Activated naive CD8-positive, alpha-beta T cell treated with anti-CD3 and anti-CD28 coated beads, Interleukin-2, amount 10 ng/mL, durations not matched to agents 7 days and 5 days (primary cell): ENCODE data around the gene FCRLB. TPM values are rescaled to one million over a fixed set of nuclear protein-coding genes. Genes with fewer than 3 reads are reported as not detected.
"Not testable (repeated sequence)": the region's sequence is repeated elsewhere in the genome, so short reads cannot be mapped to it uniquely, and the experiment has no call there.

ENCODE experiments used
- ATAC-seq: fragments of 150-1000 bp; cut with Tn5 transposase; one replicate; pipeline ENCODE4 v1.10.0; 2021; ENCODE audit warnings: low read depth, moderate library complexity
- POLR2A ChIA-PET: fragments of 350-600 bp; sonication (Branson Sonifier 250); formaldehyde crosslinking; loops from one replicate; lab custom pipeline; 2021; ENCODE audit warnings: antibody characterized with exemption; lab: Charles Lee
- DNase-seq: peaks from one replicate; pipeline ENCODE4 v3.0.0; 2021
- H3K27ac Mint-ChIP-seq: one replicate; pipeline ENCODE4 v1.8.0; 2022; ENCODE audit warnings: mild to moderate bottlenecking, mixed read lengths
- H3K27me3 Mint-ChIP-seq: one replicate; pipeline ENCODE4 v1.8.0; 2022; ENCODE audit warnings: mild to moderate bottlenecking, moderate library complexity, mixed read lengths
- H3K36me3 Mint-ChIP-seq: one replicate; pipeline ENCODE4 v1.8.0; 2021; ENCODE audit warnings: mild to moderate bottlenecking, mixed read lengths
- H3K4me1 Mint-ChIP-seq: one replicate; pipeline ENCODE4 v1.8.0; 2021; ENCODE audit warnings: mixed read lengths
- H3K4me3 Mint-ChIP-seq: one replicate; pipeline ENCODE4 v1.8.0; 2022; ENCODE audit warnings: mild to moderate bottlenecking, moderate library complexity, mixed read lengths
- H3K9me3 Mint-ChIP-seq: one replicate; pipeline ENCODE4 v1.8.0; 2021; ENCODE audit warnings: mixed read lengths
- total RNA-seq, 2 experiments: library from RNA; stranded (reverse); gene quantifications; one replicate each; pipeline ENCODE4 v1.2.3, GENCODE V29; 2021

The FCRLB gene
- under 1 TPM; 0.74 to 0.97 TPM for total RNA-seq

- H3K4me1 Mint-ChIP-seq: peaks cover 31% of the 10 kb centered on the region
- H3K27me3 Mint-ChIP-seq: peaks cover 25% of the 10 kb centered on the region
- peaks cover 1% of the 10 kb centered on the region for H3K36me3 Mint-ChIP-seq
- H3K27ac Mint-ChIP-seq: no peak within 1 kb of the TSS
- ATAC-seq: no peak
- no peak within 1 kb of the TSS for H3K4me3 Mint-ChIP-seq
- DNase-seq: no peak
- H3K9me3 Mint-ChIP-seq: no peaks in the 10 kb centered on the region
- POLR2A ChIA-PET: interaction anchor here (0.9 kb wide), 1 partner anchor 16 kb away, joined by 4 read pairs; no protein-coding TSS in a partner anchor
Observed at GRCh38 chr1:161720956-161721737, at the start of gene FCRLB. Gene FCRLB, plus strand, starts transcription at chr1:161721544. Its CDS starts 1,129 bp downstream, at chr1:161722673.

- H3K4me3 Mint-ChIP-seq, H3K4me1 Mint-ChIP-seq, POLR2A ChIA-PET, H3K27ac Mint-ChIP-seq, H3K9me3 Mint-ChIP-seq, H3K27me3 Mint-ChIP-seq, ATAC-seq, DNase-seq, H3K36me3 Mint-ChIP-seq: not testable (repeated sequence)
Observed at GRCh38 chr1:161673437-161673836, 47.9 kb upstream of the FCRLB start.

- DNase-seq, H3K27ac Mint-ChIP-seq, H3K4me1 Mint-ChIP-seq, H3K4me3 Mint-ChIP-seq, H3K27me3 Mint-ChIP-seq, H3K9me3 Mint-ChIP-seq, POLR2A ChIA-PET, H3K36me3 Mint-ChIP-seq, ATAC-seq: not testable (repeated sequence)
Observed at GRCh38 chr1:161674447-161674846, 46.9 kb upstream of the FCRLB start.

- DNase-seq, H3K9me3 Mint-ChIP-seq, H3K27ac Mint-ChIP-seq, ATAC-seq, H3K36me3 Mint-ChIP-seq, H3K27me3 Mint-ChIP-seq, POLR2A ChIA-PET, H3K4me1 Mint-ChIP-seq, H3K4me3 Mint-ChIP-seq: not testable (repeated sequence)
Observed at GRCh38 chr1:161674908-161675307, 46.4 kb upstream of the FCRLB start.

GRCh38 chr1:161676441-161676840, 44.9 kb upstream of the FCRLB start:
- no peaks in the 10 kb centered on the region for H3K36me3 Mint-ChIP-seq
- no peaks in the 10 kb centered on the region for H3K9me3 Mint-ChIP-seq
- peaks cover 15% of the 10 kb centered on the region for H3K27me3 Mint-ChIP-seq
- no peak for DNase-seq
- no peak overlapping the region for H3K4me3 Mint-ChIP-seq
- H3K27ac Mint-ChIP-seq: no peak overlapping the region
- ATAC-seq: no peak
- no peaks in the 10 kb centered on the region for H3K4me1 Mint-ChIP-seq
- POLR2A ChIA-PET: no interaction called here

- POLR2A ChIA-PET: no interaction called here
- Mint-ChIP-seq H3K4me1 (no peaks in the 10 kb centered on the region), H3K4me3 (no peak overlapping the region), H3K9me3 (no peaks in the 10 kb centered on the region), H3K36me3 (no peaks in the 10 kb centered on the region), H3K27me3 (peaks cover 20% of the 10 kb centered on the region), H3K27ac (no peak overlapping the region)
- DNase-seq: no peak
- ATAC-seq: no peak
Observed at GRCh38 chr1:161676958-161677689, 44.2 kb upstream of the FCRLB start.

- Mint-ChIP-seq H3K36me3 (no peaks in the 10 kb centered on the region), H3K4me1 (no peaks in the 10 kb centered on the region), H3K27ac (no peak overlapping the region), H3K4me3 (no peak overlapping the region), H3K9me3 (no peaks in the 10 kb centered on the region), H3K27me3 (peaks cover 32% of the 10 kb centered on the region)
- POLR2A ChIA-PET: no interaction called here
- no peak for ATAC-seq
- no peak for DNase-seq
Observed at GRCh38 chr1:161678500-161678899, 42.8 kb upstream of the FCRLB start.

GRCh38 chr1:161681879-161682278, 39.5 kb upstream of the FCRLB start:
- Mint-ChIP-seq H3K27ac (no peak overlapping the region), H3K4me1 (no peaks in the 10 kb centered on the region), H3K27me3 (peaks cover 44% of the 10 kb centered on the region), H3K4me3 (no peak overlapping the region), H3K36me3 (no peaks in the 10 kb centered on the region), H3K9me3 (no peaks in the 10 kb centered on the region)
- ATAC-seq (no peak), DNase-seq (no peak)
- POLR2A ChIA-PET: no interaction called here

GRCh38 chr1:161688946-161689345, 32.4 kb upstream of the FCRLB start:
- peaks cover 1% of the 10 kb centered on the region for H3K4me1 Mint-ChIP-seq
- no peaks in the 10 kb centered on the region for H3K36me3 Mint-ChIP-seq
- ATAC-seq: no peak
- no peak overlapping the region for H3K27ac Mint-ChIP-seq
- POLR2A ChIA-PET: no interaction called here
- H3K4me3 Mint-ChIP-seq: no peak overlapping the region
- H3K9me3 Mint-ChIP-seq: no peaks in the 10 kb centered on the region
- no peak for DNase-seq
- H3K27me3 Mint-ChIP-seq: peaks cover 21% of the 10 kb centered on the region

- no peak for ATAC-seq
- POLR2A ChIA-PET: no interaction called here
- Mint-ChIP-seq H3K9me3 (peaks cover 8% of the 10 kb centered on the region), H3K27me3 (peaks cover 34% of the 10 kb centered on the region), H3K27ac (no peak overlapping the region), H3K36me3 (no peaks in the 10 kb centered on the region), H3K4me3 (no peak overlapping the region), H3K4me1 (peaks cover 1% of the 10 kb centered on the region)
- DNase-seq: no peak
Observed at GRCh38 chr1:161691846-161692245, 29.5 kb upstream of the FCRLB start.

- H3K9me3 Mint-ChIP-seq, ATAC-seq, H3K4me3 Mint-ChIP-seq, DNase-seq, H3K36me3 Mint-ChIP-seq, POLR2A ChIA-PET, H3K4me1 Mint-ChIP-seq, H3K27ac Mint-ChIP-seq: not testable (repeated sequence)
- H3K27me3 Mint-ChIP-seq: peaks cover 41% of the 10 kb centered on the region
Observed at GRCh38 chr1:161693020-161693712, 28.2 kb upstream of the FCRLB start.

GRCh38 chr1:161698302-161698701, 23.0 kb upstream of the FCRLB start:
- H3K9me3 Mint-ChIP-seq, POLR2A ChIA-PET, H3K27ac Mint-ChIP-seq, H3K36me3 Mint-ChIP-seq, DNase-seq, ATAC-seq, H3K4me3 Mint-ChIP-seq, H3K4me1 Mint-ChIP-seq: not testable (repeated sequence)
- peaks cover 59% of the 10 kb centered on the region for H3K27me3 Mint-ChIP-seq

GRCh38 chr1:161702250-161702649, 19.1 kb upstream of the FCRLB start:
- POLR2A ChIA-PET: no interaction called here
- Mint-ChIP-seq H3K4me1 (no peaks in the 10 kb centered on the region), H3K27ac (no peak overlapping the region), H3K9me3 (no peaks in the 10 kb centered on the region), H3K27me3 (peaks cover 36% of the 10 kb centered on the region), H3K36me3 (no peaks in the 10 kb centered on the region), H3K4me3 (no peak overlapping the region)
- no peak for DNase-seq
- ATAC-seq: no peak
